Renal pelvis (tissue), 4 donors: ENCODE results near the gene L3MBTL3. TPM values are rescaled to one million over a fixed set of nuclear protein-coding genes. Genes with fewer than 3 reads are reported as not detected.
A peak's percentile ranks its signal among the peaks of the same experiment; 100 is the strongest.

Experiments used
- DNase-seq: peaks from one replicate; pipeline ENCODE4 v3.0.0-alpha.2; 2013
- polyA plus RNA-seq, 3 donors: library from polyadenylated mRNA; unstranded; fragments of 120-200 nt; gene quantifications; one replicate each; pipeline ENCODE4 v1.2.1, GENCODE V29; 2013; ENCODE audit not compliant: insufficient read length in 3 of 3

Gene L3MBTL3
- polyA plus RNA-seq, 3 donors: 17.3 to 24.1 (median 21.0) TPM

- DNase-seq: peak; percentile 27
Observed at GRCh38 chr6:130020073-130020906, 1.9 kb downstream of the L3MBTL3 start.

GRCh38 chr6:130020907-130021629 is 2.7 kb downstream of the L3MBTL3 start:
- DNase-seq: peak; percentile 91

GRCh38 chr6:130026859-130027258 is 8.5 kb downstream of the L3MBTL3 start:
- DNase-seq: no peak

- DNase-seq: no peak
Observed at GRCh38 chr6:130027948-130028347, 9.6 kb downstream of the L3MBTL3 start.

GRCh38 chr6:130029163-130029562 is 10.8 kb downstream of the L3MBTL3 start:
- DNase-seq: no peak

- no peak for DNase-seq
Observed at GRCh38 chr6:130032758-130033340, 14.5 kb downstream of the L3MBTL3 start.

- DNase-seq: no peak
Observed at GRCh38 chr6:130033949-130034348, 15.6 kb downstream of the L3MBTL3 start.

GRCh38 chr6:130034378-130035146 is 16.2 kb downstream of the L3MBTL3 start:
- DNase-seq: no peak

- peak; percentile 4 for DNase-seq
Observed at GRCh38 chr6:130035211-130035610, 16.8 kb downstream of the L3MBTL3 start.

GRCh38 chr6:130037207-130037811 is 18.9 kb downstream of the L3MBTL3 start:
- no peak for DNase-seq

GRCh38 chr6:130041594-130041993 is 23.2 kb downstream of the L3MBTL3 start:
- DNase-seq: no peak

GRCh38 chr6:130043344-130043743 is 25.0 kb downstream of the L3MBTL3 start:
- no peak for DNase-seq

- DNase-seq: no peak
Observed at GRCh38 chr6:130045622-130046021, 27.2 kb downstream of the L3MBTL3 start.

GRCh38 chr6:130046671-130047070 is 28.3 kb downstream of the L3MBTL3 start:
- DNase-seq: no peak

- no peak for DNase-seq
Observed at GRCh38 chr6:130047088-130047995, 29.0 kb downstream of the L3MBTL3 start.

- no peak for DNase-seq
Observed at GRCh38 chr6:130050230-130050629, 31.8 kb downstream of the L3MBTL3 start.

GRCh38 chr6:130054725-130055124 is 36.3 kb downstream of the L3MBTL3 start:
- DNase-seq: no peak

- DNase-seq: no peak
Observed at GRCh38 chr6:130055271-130055670, 36.9 kb downstream of the L3MBTL3 start.

GRCh38 chr6:130057495-130057894 is 39.1 kb downstream of the L3MBTL3 start:
- no peak for DNase-seq

GRCh38 chr6:130063806-130064205 is 45.4 kb downstream of the L3MBTL3 start:
- no peak for DNase-seq
